HUDEP-2 (cell line): ENCODE measurements around the gene LRRC8E.
"Not testable (repeated sequence)": the region's sequence is repeated elsewhere in the genome, so short reads cannot be mapped to it uniquely, and the experiment has no call there.

ENCODE experiments used
- DNase-seq, 76 experiments: peaks; one replicate each; lab custom pipeline; 2025; ENCODE audit not compliant: unreplicated experiment in 76 of 76; lab: John Stamatoyannopoulos, UW

Gene LRRC8E

DNA sequence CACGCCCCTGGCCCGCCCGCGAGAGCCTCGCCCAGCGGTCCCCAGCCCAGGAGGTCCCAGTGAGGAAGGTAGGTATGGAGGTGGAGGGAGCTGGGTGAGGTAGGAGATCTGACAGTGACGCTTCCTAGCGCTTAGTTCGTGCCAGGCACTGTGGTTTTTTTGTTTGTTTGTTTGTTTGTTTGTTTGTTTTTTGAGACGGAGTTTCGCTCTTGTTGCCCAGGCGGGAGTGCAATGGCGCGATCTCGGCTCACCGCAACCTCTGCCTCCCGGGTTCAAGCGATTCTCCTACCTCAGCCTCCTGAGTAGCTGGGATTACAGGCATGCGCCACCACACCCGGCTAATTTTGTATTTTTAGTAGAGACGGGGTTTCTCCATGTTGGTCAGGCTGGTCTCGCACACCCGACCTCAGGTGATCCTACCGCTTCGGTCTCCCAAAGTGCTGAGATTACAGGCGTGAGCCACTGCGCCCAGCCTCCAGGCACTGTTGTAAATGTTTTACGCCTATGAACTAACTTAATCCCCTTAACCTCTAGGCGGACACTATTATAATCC, 29.8 kb downstream of the LRRC8E start:
- DNase-seq: not testable (repeated sequence)

DNA sequence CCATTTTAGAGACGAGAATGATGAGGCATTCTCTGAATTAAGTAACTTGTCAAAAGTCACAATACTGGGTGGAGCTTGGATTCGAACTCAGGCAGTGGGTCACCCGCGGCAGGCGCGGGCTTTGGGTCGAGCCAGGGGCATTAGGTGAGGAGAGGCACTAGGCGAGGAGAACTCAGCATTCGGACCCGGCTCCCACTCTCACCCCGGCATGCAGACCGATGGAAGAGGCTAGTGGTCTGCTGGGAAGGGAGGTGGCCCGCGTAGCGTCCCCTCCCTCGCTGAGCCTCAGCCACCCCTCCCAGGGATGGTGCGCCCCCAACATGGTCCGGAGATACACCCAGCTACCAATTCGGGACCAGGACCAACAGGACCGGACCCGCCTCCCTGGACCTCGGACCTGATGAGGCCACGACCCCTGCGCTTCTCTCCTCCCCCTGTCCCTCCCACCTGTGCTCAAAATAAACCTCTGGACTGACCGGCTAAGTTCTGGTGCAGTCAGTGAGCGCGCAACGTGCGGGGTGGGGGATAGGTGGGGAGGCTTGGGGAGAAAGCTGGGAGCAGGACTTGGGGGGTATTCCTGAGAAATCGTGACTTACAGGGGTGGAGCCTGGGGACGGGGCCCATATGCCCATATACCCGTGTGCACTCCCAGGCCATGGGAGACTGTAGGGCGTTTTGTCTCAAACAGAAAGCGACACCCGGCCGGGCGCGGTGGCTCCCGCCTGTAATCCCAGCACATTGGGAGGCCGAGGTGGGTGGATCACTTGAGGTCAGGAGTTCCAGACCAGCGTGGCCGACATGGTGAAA, 30.5 kb downstream of the LRRC8E start:
- peak in 1 of 76 experiments; percentile 19 for DNase-seq

DNA sequence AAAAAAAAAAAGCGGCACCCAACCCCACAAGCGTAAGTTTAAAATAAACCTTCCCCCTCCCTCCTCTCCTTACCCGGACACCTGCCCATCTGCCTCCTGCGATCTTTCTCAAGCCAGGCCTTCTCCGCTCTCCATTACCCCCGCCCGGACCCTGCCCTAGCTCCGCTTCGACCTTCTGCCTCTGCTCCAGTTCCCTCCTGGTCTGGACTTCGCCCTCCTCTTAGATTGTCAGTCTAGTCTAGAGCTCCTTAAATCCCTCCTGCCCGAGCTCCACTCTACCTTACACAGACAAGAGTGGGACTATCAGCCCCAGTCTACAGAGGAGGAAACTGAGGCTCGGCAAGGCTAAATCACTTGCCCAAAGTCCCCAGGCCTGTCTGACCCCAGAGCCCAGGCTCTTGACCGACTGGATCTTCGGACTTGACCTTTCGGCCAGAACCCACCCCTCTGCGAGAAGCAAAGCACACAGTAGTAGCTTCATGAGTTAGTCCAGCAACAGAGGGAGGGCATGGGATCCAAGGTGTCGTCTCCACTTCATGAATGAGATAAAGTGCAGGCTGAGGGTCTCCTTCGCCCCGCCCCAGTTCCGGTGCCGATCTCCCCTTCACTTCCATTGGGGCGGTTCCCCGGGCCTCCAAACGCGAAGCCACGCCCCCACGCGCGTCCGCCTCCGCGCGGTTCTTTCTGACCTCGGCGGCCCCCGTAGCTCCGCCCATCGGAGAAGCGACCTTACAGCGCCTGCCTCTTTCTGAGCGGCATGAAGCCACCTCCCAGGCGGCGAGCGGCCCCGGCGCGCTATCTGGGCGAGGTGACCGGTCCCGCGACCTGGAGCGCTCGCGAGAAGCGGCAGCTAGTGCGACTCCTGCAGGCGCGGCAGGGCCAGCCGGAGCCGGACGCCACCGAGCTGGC, 31.6 kb downstream of the LRRC8E start, which contains the start of gene SNAPC2:
SNAPC2 (plus strand) TSS at position 729 of the 909 bp plus-strand sequence; CDS start at position 758, 29 bp downstream.
- DNase-seq: peak; percentile 69 to 100 (median 98)

DNA sequence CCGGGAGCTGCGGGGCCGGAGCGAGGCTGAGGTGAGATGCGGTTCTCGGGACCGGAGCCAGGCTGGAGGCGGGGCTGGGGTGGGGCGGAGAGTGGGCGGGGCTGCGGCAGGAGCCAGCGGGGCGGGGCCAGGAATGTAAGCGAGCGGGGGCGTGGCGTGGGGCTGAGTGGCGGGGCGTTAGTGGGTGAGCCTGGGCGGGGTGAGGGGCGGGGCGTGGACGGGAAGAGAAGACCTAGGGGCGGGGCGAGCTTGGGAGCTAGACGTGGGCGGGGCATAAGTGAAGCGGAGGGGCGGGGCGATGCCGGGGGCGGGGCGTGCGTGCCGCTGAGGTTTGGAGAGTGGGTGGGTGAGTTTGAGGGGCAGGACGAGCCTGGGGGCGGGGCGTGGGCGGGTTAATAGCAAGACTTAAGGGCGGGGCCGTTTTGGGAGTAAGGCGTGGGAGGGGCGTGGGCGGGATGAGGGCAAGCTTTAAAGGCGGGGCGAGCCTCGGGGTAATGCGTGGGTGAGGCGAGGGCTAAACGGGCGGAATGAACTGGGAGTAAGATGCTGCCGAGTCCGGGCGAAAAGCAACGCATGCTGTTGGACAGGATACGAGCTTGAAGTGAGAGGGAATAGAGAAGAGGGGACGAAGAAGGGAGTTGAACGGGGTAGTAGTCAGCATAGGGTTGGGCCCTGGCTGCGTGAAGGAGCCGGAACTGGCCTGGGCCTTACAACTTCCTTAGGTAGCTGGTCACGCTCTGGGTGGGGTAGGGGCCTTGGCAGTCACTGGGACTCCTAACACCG, 32.4 kb downstream of the LRRC8E start:
- peak; percentile 66 to 100 (median 100) for DNase-seq

DNA sequence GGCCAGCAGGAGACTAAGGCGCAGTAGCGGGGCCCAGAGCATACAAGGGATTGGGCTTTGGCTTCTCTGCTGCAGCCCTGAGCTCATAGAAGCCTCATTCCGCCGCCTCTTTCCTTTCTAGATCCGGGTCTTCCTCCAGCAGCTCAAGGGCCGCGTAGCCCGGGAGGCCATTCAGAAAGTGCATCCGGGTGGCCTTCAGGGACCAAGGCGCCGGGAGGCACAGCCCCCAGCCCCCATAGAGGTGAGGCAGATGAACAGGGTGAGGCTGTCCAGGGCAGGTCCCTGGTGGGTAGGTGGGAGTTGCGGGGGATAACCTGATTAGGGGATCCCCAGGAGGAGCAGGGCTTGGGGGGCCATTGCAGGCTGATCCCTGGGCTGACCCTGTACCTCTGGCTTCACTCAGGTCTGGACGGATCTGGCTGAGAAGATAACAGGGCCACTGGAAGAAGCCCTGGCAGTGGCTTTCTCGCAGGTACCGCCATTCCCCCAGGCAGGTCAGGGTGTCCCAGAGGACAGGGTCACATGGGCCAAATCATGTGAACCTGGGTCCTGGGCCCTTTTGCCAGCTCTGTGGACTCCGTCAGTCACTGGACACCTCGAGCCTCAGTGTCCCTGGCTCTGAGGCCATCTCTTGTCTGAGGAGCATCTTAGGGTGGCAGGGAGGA, 33.1 kb downstream of the LRRC8E start:
- DNase-seq: peak in 2 of 76 experiments; percentile 15 to 59

DNA sequence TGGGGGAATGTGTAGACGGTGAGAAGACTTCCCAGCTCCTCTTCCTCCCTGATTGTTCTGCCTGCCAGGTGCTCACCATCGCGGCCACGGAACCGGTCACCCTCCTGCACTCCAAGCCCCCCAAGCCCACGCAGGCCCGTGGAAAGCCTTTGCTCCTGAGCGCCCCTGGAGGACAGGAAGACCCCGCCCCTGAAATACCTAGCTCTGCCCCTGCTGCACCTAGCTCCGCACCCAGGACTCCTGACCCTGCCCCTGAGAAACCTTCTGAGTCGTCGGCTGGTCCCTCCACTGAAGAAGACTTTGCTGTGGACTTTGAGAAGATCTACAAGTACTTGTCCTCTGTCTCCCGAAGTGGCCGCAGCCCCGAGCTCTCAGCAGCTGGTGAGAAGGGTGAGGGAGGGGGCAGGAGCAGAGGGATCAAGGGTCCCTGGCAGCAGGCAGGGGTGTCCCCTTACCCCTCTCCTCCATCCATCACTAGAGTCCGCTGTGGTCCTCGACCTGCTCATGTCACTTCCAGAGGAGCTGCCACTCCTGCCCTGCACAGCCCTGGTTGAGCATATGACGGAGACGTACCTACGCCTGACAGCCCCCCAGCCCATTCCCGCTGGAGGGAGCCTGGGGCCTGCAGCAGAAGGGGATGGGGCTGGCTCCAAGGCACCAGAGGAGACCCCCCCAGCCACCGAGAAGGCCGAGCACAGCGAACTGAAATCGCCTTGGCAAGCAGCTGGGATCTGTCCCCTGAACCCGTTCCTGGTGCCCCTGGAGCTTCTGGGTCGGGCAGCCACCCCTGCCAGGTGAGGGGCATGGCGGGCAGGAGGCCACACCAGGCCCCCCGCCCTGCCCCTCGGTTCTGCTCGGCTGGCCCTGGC, 33.9 kb downstream of the LRRC8E start:
- DNase-seq: no peak

DNA sequence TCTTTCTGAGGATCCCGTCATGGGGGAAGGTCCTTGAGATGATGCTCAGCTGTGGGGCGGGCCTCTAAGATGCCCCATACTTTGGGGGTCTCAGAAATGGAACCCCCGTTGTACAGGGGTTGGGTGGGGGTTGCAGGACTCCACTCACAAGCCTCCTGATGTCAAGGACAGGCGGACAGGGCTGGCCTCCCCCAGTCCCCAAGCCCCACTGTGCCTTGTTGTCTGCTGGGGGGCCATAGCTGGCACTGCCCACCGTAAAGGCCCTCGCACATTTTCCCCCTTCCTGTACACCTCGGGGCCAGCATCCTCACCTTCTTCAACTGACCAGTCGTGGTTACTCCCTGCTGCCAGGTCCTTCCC, 34.5 kb downstream of the LRRC8E start:
- DNase-seq: no peak

DNA sequence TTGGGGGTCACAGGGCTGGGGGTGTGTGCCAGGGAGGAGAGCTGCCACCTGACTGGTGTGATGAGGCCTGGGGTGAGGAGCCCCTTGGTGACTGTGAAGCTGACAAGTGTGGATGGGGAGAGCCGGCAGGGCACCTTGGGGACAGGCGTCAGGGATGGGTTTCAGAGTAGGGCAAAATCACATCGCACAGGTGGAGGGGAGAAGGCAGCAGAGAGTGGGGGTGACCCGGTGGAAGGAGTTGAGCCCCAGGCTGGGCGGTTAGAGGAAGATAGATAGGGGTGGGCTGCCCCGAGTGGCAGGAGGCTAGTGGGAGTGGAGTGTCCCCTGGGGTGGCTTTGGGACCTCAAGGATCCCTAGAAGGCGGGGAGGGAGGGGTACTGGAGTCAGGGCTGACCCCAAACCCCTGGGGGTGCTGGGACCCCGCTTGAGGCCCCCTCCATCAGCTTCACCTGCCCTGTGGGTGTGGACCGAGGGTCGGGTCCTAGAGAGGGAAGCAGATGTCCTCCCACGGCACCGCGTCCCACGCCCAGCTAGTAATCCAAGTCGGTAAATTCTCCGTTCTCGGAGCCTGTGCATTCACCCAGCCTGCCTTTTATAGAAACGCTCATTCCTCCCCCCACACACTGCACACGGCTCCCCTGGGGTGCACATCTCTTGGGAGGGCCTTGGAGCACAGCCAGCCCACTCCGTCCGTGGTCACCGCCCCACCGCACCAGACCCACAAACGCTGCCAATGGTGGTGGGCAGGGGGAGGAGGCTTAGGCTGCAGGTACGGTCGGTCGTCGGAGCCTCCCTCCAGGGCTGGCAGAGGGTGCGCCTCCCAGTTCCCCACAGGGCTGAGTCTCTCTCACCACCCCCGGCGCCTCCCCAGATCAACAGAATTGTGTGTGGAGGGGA, 35.2 kb downstream of the LRRC8E start:
- DNase-seq: peak in 7 of 76 experiments; percentile 18 to 62 (median 35)

DNA sequence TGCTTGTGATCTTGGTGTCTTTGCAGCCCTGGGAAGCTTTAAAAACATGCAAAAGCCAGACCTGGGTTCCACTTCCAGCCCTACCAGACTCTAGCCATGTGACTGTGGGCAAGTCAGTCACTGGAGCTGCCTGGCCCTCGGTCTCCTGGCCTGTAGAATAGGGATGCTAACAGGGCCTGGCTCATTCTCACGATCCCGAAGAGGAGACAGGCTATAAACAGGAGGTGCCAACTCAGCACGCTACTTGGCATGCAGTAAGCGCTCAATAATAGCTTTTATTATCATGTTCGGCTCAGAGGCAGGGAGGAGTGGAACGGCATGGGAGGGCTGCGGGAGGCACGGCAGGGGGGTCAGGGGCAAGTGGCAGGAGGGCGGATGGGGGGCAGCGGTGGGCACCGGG, 35.9 kb downstream of the LRRC8E start:
- DNase-seq: peak in 1 of 76 experiments; percentile 40

DNA sequence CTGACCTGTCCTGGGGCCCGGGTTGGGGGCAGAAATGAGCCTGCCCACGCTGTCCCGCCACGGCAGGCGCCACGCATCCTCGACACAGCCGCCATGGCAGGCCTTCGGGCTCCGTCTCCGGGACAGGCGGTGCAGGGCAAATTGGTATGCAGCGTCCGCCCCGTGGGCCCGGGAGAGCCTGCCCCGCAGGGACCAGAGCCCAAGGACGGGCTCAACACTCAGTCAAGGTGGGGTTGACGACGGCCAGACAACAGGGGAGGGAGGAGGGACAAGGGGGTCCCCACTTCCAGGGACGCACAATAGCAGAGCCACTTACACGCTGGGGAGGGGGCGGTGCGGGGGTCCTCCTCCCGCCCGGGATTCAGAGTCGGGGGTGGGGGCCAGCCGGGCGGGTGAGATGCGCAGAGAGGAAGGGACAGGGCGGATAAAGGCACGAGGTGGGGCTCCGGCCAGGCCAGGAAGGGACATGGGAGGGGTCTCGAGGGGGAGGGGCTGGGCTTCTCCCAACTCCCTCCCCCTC, 36.4 kb downstream of the LRRC8E start:
- no peak for DNase-seq

DNA sequence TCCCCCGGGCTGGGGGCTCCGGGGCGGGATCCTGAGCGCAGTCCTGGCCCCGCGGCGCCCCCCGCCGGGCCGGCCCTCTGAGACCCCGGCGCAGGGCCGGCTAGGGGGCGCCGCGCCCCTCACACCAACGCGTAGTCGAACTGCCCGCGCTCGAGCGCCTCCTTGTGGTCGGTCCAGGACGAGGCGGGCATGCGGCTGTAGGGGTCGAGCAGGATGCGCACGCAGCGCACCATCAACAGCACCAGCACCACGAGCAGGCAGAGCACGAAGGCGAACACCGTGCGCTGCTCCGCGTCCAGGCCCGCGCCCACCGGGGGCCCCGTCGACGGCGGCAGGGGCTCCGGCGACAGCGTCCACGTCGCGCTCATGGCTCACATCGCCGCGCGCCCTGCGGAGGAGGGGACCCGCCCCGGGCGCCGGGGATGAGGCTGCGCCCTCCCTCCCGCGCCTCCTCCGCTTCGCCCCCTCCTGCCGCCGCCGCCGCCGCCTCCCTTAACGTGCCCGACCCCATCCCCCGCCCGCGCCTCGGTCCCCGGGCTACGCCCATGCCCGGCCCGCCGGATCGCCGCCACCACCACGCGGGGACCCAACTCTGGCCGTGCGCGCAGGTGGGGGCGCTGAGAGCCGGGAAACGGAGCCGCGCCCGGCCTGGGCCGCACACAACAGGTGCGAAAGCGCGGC, 37.0 kb downstream of the LRRC8E start:
- peak in 74 of 76 experiments; percentile 24 to 91 (median 80) for DNase-seq

DNA sequence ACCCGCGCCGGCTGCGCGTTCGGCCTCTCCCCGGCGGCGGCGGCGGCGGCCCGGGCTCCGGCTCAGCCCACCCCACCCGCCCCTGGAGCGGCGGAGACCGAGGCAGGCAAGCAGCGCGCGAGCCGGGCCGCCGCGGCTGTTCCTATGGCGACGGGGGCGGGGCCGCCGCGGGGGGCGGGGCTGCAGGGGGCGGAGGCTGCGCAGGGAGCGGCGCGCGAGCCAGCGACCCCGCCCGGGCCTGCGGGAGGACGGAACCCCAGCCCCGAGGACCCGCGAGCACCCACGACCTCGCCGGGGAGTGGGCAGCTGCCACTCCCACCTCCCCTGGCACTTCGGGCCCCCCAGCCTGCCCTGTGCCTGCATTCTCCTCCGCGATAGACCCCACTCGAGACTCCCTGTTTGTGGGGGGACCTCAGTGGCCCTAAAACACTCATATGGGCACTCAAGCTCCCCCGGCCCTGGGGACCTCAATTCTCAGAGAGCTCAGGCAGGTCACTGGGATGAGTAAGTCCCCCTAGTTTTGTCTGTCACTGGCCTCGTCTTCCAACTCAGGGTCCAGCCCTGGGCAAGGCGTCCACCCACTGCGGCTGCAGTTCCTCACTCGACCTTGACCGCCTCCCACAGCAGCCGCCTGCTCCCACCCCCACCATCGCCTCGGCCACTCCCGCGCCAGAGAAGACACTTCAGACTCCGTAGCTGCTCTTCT, 37.9 kb downstream of the LRRC8E start, which contains the start of gene CTXN1:
CTXN1 (minus strand) TSS at position 115 of the 706 bp plus-strand sequence. CDS start 597 bp downstream, outside the sequence.
- DNase-seq: peak in 65 of 76 experiments; percentile 24 to 90 (median 71)

DNA sequence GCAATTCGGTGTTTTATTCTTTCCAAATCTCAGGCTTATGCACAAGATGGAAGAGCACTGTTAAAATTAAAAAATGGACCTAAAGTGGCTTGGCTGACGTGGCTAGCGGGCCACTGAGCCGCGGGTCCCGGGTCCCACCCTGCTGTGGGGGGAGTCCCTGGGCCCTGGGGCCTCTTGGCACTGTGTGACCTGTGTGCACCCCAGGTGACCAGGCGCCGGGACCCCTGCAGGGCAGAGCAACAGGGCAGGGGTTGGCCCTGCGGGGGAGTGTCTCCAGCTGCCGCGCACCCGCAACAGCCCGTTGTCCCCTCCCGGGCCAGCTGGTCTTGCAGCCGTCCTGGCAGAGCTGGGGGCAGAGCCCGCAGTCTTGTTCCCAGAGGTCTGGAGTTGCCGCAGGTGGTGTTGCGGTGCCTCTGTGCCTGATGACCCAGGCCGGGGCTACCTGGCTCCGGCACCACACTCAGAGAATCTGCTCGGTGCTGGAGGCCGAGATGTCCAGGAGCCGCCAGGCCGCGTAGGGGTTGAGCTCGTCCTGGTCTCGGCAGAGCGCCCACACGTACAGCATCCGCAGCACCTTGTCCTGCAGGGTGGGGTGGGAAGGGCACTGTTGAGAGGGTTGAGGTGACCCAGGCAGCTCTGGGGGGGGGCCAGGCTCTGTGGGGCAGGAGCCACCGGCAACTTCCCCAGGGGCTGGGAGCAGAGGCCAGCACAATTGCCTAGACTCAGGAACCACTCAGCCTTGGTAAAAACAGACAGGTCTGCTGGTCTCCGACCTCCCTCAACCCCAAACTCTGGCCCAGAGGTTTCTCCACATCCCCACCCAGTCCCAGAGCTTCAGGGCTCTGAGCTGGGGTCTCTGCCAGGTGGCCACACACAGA, 38.7 kb downstream of the LRRC8E start:
- DNase-seq: peak in 1 of 76 experiments; percentile 17

DNA sequence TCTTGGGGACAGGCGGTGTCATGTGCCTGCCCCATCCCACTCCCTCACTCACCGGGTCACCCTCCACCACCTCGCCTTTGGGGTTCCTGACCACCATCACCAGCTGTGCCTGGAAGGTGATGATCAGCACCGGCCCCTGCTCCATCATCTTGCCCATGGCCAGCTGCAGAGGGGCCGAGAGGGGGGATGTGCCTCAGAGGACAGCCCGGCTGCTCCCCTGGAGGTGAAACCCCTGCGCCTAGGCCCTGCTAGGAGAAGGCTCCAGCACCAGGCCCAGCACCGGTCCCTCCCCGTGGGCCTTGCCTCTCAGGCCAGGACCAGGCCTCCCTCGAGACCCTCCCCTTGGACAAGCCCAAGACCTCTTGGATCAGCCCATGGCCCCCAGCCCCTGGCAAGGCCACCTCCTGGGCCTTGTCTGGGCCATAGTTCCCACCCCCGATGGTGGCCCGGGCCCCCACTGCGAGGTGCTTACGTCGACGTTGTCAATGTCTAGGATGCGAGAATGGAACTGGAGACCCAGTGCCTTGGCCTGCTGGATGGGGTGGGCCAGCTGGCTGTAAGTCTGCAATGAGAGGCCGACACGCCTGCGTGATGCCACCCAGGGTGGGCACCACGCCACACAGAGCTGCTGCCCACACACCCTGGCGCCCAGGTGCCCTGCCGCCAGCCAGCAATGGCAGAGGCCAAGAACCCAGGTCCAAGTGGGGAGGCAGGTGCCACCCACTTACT, 39.5 kb downstream of the LRRC8E start:
- no peak for DNase-seq

DNA sequence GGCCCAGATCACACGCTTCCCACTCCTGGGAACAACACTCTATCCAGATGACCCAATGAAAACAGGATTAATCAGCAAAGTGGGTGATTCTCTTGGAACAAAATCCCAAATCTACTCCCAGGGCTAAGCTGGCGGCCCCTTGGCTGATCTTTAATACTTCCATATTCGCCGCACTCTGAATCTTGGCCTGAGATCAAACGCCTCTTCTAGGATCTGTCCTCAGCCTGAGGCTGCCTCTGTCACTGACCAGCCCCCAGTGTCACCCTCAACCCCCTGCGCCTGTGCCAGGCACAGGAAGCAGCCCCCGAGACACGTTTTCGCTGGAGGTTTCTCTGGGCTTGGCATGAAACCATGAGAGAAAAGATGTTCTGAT, 40.0 kb downstream of the LRRC8E start:
- DNase-seq: no peak
